Loucy (cell line): ENCODE data around the gene PACRG.

Source experiments
- EZH2phosphoT487 ChIP-seq: fragments of 200-600 bp; IDR thresholded peaks from 2 replicates; pipeline ENCODE4 v1.6.1; 2018; ENCODE audit warnings: antibody characterized with exemption, mild to moderate bottlenecking, moderate library complexity, borderline replicate concordance
- TF ChIP-seq, protein P1 (sequence below): fragments of 200-600 bp; sonication (generic); conservative IDR thresholded peaks from 2 replicates; pipeline ENCODE4 v1.5.1; 2014; ENCODE audit warnings: mild to moderate bottlenecking, antibody characterized with exemption, low read length

DNA sequence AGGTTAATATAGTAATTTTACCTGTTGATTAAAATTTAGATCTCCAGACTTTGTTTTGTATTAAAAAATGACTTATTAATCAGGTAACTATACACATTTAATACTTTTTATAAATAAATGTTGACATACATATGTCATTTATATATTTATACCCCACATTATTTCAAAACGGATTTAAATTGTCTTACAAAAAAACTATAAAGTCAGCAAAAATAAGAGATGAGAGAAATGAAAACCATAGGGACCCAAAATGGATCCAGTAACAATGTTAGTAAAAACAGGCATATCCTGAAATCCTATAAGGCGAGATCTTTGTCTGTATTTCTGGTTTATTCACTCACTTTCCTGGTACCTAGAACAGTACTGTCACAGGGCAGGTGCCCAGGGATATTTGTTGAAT lies 91.5 kb downstream of the PACRG start:
- TF ChIP-seq, protein P1, sequence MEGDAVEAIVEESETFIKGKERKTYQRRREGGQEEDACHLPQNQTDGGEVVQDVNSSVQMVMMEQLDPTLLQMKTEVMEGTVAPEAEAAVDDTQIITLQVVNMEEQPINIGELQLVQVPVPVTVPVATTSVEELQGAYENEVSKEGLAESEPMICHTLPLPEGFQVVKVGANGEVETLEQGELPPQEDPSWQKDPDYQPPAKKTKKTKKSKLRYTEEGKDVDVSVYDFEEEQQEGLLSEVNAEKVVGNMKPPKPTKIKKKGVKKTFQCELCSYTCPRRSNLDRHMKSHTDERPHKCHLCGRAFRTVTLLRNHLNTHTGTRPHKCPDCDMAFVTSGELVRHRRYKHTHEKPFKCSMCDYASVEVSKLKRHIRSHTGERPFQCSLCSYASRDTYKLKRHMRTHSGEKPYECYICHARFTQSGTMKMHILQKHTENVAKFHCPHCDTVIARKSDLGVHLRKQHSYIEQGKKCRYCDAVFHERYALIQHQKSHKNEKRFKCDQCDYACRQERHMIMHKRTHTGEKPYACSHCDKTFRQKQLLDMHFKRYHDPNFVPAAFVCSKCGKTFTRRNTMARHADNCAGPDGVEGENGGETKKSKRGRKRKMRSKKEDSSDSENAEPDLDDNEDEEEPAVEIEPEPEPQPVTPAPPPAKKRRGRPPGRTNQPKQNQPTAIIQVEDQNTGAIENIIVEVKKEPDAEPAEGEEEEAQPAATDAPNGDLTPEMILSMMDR, result no peak
- no peak for TF ChIP-seq EZH2phosphoT487
